ENCODE results near the gene NPIPA1. TPM values are rescaled to one million over a fixed set of nuclear protein-coding genes. Genes with fewer than 3 reads are reported as not detected.
"Not testable (repeated sequence)": the region's sequence is repeated elsewhere in the genome, so short reads cannot be mapped to it uniquely, and the experiment has no call there.

Gene NPIPA1
- total RNA-seq, 1 experiment from 2014 or later, result 91.0 TPM

DNA sequence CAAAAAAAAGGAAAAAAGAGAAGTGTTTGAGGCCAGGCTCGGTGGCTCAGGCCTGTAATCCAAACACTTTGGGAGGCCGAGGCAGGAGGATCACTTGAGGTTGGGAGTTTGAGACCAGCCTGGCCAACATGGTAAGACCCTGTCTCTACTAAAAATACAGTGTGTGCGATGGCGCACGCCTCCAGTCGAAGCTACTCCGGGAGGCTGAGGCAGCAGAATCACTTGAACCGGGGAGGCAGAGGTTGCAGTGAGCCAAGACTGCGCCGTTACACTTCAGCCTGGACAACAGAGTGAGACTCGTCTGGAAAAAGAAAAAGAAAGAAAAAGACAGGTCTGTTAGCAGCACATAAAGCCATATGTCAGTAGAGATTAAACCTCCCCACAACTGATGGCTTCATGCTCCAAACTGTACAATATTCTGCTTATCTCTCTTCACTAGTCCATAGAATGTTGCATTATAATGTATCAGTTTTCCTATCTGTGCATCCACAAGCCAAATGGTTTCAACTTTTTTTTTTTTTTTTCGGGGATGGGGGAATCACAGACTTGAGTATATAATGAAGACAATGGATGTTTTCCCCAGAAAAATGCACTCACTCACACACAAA lies 34.5 kb downstream of the NPIPA1 start:
- H3K27me3 ChIP-seq (replicated peaks; ENCODE audit: control insufficient read depth, insufficient read depth, low read length); H3K9me3 ChIP-seq; BruUV-seq (replicated peaks); intact Hi-C loops (cut with micrococcal nuclease; ENCODE audit: unreplicated experiment); H3K4me1 Mint-ChIP-seq (ENCODE audit: low read depth, unreplicated experiment); CTCF ChIA-PET; H3K4me3 ChIP-seq (ENCODE audit: low read depth, low read length); POLR2A ChIA-PET; H3K27me3 Mint-ChIP-seq (ENCODE audit: insufficient read depth, unreplicated experiment); H3K9me3 Mint-ChIP-seq (ENCODE audit: unreplicated experiment); H3K36me3 Mint-ChIP-seq (ENCODE audit: insufficient read depth, unreplicated experiment); H3K36me3 ChIP-seq (ENCODE audit: control insufficient read depth, insufficient read depth, low read length); H3K4me1 ChIP-seq; DNase-seq; H3K4me3 Mint-ChIP-seq (ENCODE audit: unreplicated experiment); H3K27ac Mint-ChIP-seq (ENCODE audit: unreplicated experiment): not testable (repeated sequence)

DNA sequence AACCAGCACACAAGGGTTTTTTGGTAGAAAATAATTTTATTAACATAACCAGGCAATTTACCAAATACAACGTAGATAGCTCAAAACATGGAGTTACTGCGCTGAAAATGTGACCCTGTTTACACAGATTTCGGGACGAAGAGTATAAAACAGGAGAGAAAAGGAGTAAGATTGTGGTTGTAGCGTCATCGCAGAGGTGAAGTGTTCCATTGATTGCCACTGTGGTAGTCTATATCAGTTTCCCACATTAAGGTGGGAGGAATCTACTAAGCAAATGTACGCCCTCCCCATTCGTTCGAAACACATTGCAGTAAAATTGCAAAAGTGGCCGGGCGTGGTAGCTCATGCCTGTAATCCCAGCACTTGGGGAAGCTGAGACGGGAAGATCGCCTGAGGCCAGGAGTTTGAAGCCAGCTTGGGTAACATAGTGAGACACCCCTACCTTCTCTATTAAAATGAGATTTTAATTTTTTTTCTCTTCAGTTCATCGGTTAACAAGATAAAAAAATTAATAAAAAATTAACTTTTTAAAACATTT lies 36.6 kb downstream of the NPIPA1 start:
- H3K9me3 ChIP-seq; H3K4me1 ChIP-seq; H3K4me1 Mint-ChIP-seq (ENCODE audit: low read depth, unreplicated experiment); CTCF ChIA-PET; H3K27me3 ChIP-seq (replicated peaks; ENCODE audit: control insufficient read depth, insufficient read depth, low read length); POLR2A ChIA-PET; intact Hi-C loops (cut with micrococcal nuclease; ENCODE audit: unreplicated experiment); H3K36me3 ChIP-seq (ENCODE audit: control insufficient read depth, insufficient read depth, low read length); H3K27me3 Mint-ChIP-seq (ENCODE audit: insufficient read depth, unreplicated experiment); H3K9me3 Mint-ChIP-seq (ENCODE audit: unreplicated experiment); H3K36me3 Mint-ChIP-seq (ENCODE audit: insufficient read depth, unreplicated experiment): not testable (repeated sequence)
- H3K4me3 ChIP-seq (ENCODE audit: low read depth, low read length), result peak overlapping the region; percentile 99
- Mint-ChIP-seq H3K4me3 (ENCODE audit: unreplicated experiment) (peak overlapping the region; percentile 88), H3K27ac (ENCODE audit: unreplicated experiment) (peak overlapping the region; percentile 80)
- peak; percentile 47 to 58 for DNase-seq
- BruUV-seq (replicated peaks), result TSS peak; percentile 97

DNA sequence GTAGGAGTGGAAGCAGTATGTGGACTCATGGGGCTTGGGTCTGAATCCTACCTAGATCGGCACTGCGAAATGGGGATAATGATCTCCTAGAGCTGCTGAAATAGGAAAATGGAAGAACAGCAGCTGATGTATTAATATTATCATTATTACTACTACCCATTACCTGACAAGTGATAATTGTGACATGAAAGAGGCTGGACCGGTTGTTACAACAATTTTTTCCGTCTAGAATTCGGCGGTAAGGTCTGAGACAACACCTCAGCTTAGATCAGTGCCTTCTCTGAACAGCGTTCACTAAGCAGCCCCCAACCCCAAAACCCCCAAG lies 37.0 kb downstream of the NPIPA1 start:
- intact Hi-C loops (cut with micrococcal nuclease; ENCODE audit: unreplicated experiment); CTCF ChIA-PET: not testable (repeated sequence)

DNA sequence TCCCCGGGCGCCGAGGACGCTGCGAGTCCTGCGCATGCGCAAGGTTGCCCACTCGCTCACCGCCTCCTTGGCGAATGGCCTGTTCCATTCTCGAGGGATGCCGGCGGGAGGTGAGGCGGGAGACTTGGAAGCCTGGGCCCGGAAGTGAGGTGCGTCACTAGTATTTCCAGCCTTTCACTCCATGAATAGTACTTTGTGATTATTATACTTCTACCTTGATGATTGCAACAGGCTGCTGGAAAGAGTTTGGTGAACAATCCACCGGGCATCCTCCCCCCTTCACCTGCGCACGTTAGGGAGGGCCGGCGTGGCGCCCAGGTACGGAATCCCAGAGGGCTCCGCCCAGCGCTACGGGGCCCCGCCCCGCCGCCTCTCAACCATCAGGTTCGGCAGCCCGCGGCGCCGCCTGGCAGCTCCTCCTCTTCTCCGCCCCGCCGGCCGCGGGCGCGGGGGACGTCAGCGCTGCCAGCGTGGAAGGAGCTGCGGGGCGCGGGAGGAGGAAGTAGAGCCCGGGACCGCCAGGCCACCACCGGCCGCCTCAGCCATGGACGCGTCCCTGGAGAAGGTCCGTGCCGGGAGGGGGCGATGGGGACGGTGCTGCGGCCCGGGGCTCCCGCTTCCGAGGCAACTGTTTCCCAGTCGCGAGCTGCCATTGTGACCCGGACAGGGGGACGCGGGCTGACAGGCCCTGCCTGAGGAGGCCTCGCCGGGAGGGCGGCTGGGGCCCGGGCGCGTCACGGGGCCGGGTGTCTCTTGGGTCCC lies 37.6 kb downstream of the NPIPA1 start, which contains the start of gene PDXDC1:
Gene PDXDC1 (plus strand): TSS at position 371 of the 762 bp plus-strand sequence. CDS start 174 bp downstream, at position 545.
- intact Hi-C loops (cut with micrococcal nuclease; ENCODE audit: unreplicated experiment), result not testable (repeated sequence)

More for the DNA sequence above, 37.0 kb downstream of the NPIPA1 start:
- H3K4me3 ChIP-seq (ENCODE audit: low read depth, low read length), result peak overlapping the region; percentile 99
- H3K4me1 Mint-ChIP-seq (ENCODE audit: low read depth, unreplicated experiment); BruUV-seq (replicated peaks); POLR2A ChIA-PET; H3K36me3 ChIP-seq (ENCODE audit: control insufficient read depth, insufficient read depth, low read length); H3K36me3 Mint-ChIP-seq (ENCODE audit: insufficient read depth, unreplicated experiment); H3K9me3 Mint-ChIP-seq (ENCODE audit: unreplicated experiment); H3K9me3 ChIP-seq; H3K4me1 ChIP-seq; DNase-seq; H3K27me3 Mint-ChIP-seq (ENCODE audit: insufficient read depth, unreplicated experiment); H3K27me3 ChIP-seq (replicated peaks; ENCODE audit: control insufficient read depth, insufficient read depth, low read length): not testable (repeated sequence)
- peak overlapping the region; percentile 80 for H3K27ac Mint-ChIP-seq (ENCODE audit: unreplicated experiment)
- peak overlapping the region; percentile 88 for H3K4me3 Mint-ChIP-seq (ENCODE audit: unreplicated experiment)

DNA sequence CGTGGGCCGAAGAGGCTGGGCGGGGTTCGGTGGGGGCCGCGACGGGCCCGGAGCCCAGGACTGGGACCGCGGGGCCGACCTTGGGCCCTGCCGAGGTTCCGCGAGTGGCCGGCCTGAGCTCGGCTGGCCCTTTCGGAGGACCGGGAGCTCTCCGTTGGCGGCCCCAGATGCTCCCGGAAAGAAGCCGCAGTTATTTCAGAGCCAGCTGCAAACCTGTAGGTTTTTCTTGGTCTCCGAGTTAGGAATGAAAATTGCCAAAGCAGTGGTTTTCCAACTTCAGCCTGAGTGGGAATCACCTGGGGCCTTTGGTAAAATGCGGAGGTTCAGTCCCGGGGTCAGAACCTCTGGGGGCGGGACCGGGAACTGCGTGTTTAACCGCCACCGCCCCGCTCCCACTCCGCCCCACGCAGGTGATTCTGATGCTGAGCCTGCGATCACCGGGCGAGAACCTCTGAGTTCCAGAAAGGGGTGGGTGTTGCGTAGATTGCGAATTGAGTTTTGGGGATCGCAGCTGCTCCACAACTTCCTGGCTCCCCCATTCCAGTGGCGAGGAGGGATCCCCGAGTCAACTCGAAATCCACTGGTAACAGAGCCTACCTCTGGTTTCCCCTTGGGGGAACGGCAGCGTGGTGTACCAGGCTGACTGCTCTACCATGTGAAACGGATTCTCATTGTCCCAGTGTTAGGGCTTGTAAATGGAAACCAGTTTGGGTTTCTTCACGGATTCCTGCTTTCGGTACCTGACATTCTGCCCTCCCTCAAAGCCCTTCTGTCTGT lies 38.4 kb downstream of the NPIPA1 start:
- Mint-ChIP-seq H3K4me3 (ENCODE audit: unreplicated experiment) (peak overlapping the region; percentile 88), H3K4me1 (ENCODE audit: low read depth, unreplicated experiment) (peaks cover 16% of the 10 kb centered on the region), H3K27ac (ENCODE audit: unreplicated experiment) (peak overlapping the region; percentile 86)
- POLR2A ChIA-PET; H3K9me3 Mint-ChIP-seq (ENCODE audit: unreplicated experiment); BruUV-seq (replicated peaks); H3K9me3 ChIP-seq; intact Hi-C loops (cut with micrococcal nuclease; ENCODE audit: unreplicated experiment); CTCF ChIA-PET; H3K36me3 ChIP-seq (ENCODE audit: control insufficient read depth, insufficient read depth, low read length); H3K36me3 Mint-ChIP-seq (ENCODE audit: insufficient read depth, unreplicated experiment); H3K27me3 Mint-ChIP-seq (ENCODE audit: insufficient read depth, unreplicated experiment); H3K27me3 ChIP-seq (replicated peaks; ENCODE audit: control insufficient read depth, insufficient read depth, low read length): not testable (repeated sequence)
- DNase-seq, result peak in 1 of 2 experiments; percentile 59
- Histone ChIP-seq H3K4me3 (ENCODE audit: low read depth, low read length) (peak overlapping the region; percentile 99), H3K4me1 (peaks cover 22% of the 10 kb centered on the region)

More for the DNA sequence above, 37.6 kb downstream of the NPIPA1 start, which contains the start of gene PDXDC1:
- Histone ChIP-seq H3K4me1 (peaks cover 15% of the 10 kb centered on the region), H3K4me3 (ENCODE audit: low read depth, low read length) (peak within 1 kb of the TSS; percentile 99)
- H3K9me3 Mint-ChIP-seq (ENCODE audit: unreplicated experiment); H3K9me3 ChIP-seq; BruUV-seq (replicated peaks); POLR2A ChIA-PET; H3K27me3 Mint-ChIP-seq (ENCODE audit: insufficient read depth, unreplicated experiment); H3K36me3 ChIP-seq (ENCODE audit: control insufficient read depth, insufficient read depth, low read length); CTCF ChIA-PET; H3K27me3 ChIP-seq (replicated peaks; ENCODE audit: control insufficient read depth, insufficient read depth, low read length); H3K36me3 Mint-ChIP-seq (ENCODE audit: insufficient read depth, unreplicated experiment): not testable (repeated sequence)
- peak within 1 kb of the TSS; percentile 86 for H3K27ac Mint-ChIP-seq (ENCODE audit: unreplicated experiment)
- DNase-seq, result peak; percentile 97 to 99
- peaks cover 12% of the 10 kb centered on the region for H3K4me1 Mint-ChIP-seq (ENCODE audit: low read depth, unreplicated experiment)
- peak within 1 kb of the TSS; percentile 88 for H3K4me3 Mint-ChIP-seq (ENCODE audit: unreplicated experiment)

DNA sequence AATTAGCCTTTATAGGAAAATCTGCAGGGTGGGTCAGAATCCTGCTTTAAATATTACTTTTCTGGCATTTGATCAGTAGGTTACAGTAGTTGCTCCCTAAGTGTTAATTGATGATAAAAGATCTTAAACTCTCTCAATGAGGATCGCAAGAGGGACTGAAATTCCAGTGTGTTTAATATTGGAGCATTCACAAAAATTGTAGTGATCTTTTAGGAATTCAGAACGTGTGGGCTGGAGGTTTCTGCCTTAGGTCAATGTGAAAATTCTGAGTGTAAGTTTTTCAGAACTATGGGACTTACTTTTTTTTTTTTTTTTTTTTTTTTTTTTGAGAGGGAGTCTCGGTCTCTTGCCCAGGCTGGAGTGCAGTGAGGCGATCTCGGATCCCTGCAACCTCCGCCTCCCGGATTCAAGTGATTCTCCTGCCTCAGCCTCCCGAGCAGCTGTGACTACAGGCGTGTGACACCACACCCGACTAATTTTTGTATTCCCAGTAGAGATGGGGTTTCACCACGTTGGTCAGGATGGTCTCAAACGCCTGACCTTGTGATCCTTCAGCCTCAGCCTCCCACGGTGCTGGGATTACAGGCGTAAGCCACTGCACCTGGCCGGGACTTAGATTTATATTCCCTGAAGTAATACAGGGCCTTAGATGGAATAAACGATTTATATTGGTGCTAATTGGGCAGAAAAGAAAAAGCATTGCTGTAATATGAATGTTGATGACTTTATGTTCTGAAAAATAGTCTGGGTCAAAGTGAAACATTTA lies 39.9 kb downstream of the NPIPA1 start:
- H3K9me3 Mint-ChIP-seq (ENCODE audit: unreplicated experiment); H3K4me3 ChIP-seq (ENCODE audit: low read depth, low read length); H3K27me3 ChIP-seq (replicated peaks; ENCODE audit: control insufficient read depth, insufficient read depth, low read length); BruUV-seq (replicated peaks); H3K27me3 Mint-ChIP-seq (ENCODE audit: insufficient read depth, unreplicated experiment); H3K27ac Mint-ChIP-seq (ENCODE audit: unreplicated experiment); H3K36me3 Mint-ChIP-seq (ENCODE audit: insufficient read depth, unreplicated experiment); CTCF ChIA-PET; DNase-seq; H3K9me3 ChIP-seq; H3K36me3 ChIP-seq (ENCODE audit: control insufficient read depth, insufficient read depth, low read length); intact Hi-C loops (cut with micrococcal nuclease; ENCODE audit: unreplicated experiment); POLR2A ChIA-PET: not testable (repeated sequence)
- H3K4me1 ChIP-seq, result peaks cover 35% of the 10 kb centered on the region
- H3K4me3 Mint-ChIP-seq (ENCODE audit: unreplicated experiment), result peak overlapping the region; percentile 88
- H3K4me1 Mint-ChIP-seq (ENCODE audit: low read depth, unreplicated experiment), result peaks cover 25% of the 10 kb centered on the region
